ENCODE data around the gene SNAPIN.

- no peak for TF ChIP-seq CTCF (IDR thresholded peaks at IDR 0.05; ENCODE audit: low read depth, low read length)
- no peak for TF ChIP-seq EZH2phosphoT487 (IDR thresholded peaks at IDR 0.05; ENCODE audit: low read depth)
Observed at GRCh38 chr1:153663211-153663610, 4.7 kb downstream of the SNAPIN start.

Measured in OCI-LY3 (cell line).